HG03066 (cell line): ENCODE measurements around the gene SHANK2.
"Not testable (repeated sequence)": the region's sequence is repeated elsewhere in the genome, so short reads cannot be mapped to it uniquely, and the experiment has no call there.

ENCODE experiments used
- ATAC-seq: cut with Tn5 transposase; IDR thresholded peaks from one replicate; pipeline ENCODE4 v1.9.1; 2021; ENCODE audit warnings: low read depth; ENCODE audit not compliant: unreplicated experiment

Gene SHANK2

DNA sequence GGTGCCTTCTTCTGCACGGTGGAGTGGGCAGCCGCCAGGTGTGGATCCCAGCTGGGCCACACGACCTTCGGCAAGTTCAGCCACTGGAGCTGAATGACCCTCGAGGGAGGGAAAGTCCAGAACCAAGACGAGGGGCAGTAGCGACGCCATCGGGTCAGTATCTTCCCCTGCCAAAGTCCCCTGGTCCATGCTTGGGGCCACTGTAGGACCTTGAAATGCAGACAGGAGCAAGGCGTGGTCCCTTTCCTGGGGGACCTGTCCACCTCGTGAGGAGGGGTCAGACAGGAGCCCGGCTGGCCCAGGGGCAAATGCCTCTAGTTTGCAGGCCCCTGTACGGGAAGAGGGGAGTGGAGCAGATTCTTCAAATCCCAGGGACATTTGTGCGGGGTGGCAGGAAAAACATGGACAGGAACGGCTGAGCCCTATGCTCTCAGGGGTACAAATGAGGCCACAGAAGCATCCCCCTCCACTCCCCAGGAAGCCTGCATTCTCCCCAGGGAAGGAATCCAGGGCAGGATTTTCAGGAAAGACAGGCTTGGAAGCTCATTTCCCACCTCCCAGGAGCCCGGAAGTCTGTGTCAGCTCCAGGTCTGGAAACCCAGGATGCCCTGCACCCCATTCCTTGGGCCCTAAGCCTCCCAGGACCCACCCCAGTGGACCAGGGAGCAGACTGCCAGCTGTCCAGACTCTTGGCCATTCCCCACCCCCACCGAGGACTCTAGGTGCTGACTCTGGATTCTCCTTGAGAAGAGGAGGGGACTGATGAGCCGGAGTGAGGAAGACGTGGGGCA lies 6.6 kb downstream of the SHANK2 start:
- no peak for ATAC-seq

DNA sequence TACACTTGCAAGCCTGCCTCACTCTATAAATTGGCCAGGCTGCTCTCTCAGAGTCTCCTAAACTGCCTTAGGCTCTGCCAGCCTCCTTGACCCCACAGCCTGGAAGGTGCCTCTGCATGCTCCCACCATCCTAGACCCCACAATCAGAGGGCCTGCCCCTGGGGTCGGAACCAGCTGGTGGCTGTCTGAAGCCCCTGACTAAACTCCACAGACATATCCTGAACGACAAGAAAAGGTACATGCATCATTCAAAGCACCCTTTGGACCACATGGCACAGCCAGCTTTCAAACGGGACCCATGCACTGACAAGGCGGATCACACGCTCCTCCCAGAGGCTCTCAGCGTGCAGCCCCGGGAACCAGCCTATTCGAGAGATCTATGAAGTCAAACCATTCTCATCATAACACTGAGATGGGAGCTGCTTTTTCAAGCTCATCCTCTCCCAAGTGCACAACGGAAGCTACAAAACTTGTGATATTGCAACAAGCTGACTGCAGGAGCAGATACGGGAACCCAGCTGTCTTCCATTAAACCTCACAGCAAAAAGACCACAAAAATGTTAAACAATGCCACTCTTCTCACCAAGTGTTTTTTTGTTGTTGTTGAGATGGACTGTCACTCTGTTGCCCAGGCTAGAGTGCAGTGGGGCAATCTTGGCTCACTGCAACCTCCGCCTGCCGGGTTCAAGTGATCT lies 8.1 kb downstream of the SHANK2 start:
- no peak for ATAC-seq

DNA sequence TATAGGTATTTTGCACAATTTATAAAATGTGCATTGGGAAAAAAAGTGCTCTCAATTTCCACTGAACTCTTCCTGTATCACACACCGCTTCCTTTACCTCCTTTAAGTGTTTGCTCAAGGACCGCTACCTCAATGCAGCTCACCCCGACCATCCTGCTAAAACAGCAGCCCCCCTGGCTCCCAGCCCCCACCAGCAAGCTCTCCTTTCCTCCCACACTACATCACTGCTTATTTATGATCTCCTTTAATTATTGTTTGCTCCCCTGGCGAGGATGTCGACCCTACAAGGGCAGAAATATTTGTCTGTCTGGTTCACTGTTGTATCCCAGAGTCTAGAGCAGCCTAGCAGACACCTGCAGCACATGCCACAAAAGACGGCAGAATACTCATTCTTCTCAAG lies 10.0 kb downstream of the SHANK2 start:
- ATAC-seq = no peak

DNA sequence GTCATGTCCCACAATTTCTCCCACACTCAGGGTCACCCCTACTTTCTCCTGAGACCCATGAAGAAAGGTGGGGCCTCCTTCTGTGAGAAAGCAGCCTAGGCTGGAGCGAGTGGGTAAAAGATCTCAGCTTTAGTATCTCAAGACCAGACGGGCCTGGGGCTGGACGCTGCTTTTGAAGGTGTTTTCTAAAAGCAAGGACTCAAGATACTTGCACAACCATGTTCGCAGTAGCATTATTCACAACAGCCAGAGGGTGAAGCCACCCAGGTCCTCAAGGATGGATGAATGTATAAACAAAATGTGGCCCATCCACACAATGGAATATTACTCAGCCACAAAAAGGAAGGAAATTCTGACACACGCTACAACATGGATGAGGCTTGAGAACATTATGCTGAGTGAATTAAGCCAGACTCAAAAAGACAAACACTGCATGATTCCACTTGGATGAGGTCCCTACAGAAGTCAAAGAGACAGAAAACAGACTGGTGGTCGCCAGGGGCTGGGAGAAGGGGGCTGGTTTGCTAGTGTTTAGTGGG lies 10.6 kb downstream of the SHANK2 start:
- no peak for ATAC-seq

DNA sequence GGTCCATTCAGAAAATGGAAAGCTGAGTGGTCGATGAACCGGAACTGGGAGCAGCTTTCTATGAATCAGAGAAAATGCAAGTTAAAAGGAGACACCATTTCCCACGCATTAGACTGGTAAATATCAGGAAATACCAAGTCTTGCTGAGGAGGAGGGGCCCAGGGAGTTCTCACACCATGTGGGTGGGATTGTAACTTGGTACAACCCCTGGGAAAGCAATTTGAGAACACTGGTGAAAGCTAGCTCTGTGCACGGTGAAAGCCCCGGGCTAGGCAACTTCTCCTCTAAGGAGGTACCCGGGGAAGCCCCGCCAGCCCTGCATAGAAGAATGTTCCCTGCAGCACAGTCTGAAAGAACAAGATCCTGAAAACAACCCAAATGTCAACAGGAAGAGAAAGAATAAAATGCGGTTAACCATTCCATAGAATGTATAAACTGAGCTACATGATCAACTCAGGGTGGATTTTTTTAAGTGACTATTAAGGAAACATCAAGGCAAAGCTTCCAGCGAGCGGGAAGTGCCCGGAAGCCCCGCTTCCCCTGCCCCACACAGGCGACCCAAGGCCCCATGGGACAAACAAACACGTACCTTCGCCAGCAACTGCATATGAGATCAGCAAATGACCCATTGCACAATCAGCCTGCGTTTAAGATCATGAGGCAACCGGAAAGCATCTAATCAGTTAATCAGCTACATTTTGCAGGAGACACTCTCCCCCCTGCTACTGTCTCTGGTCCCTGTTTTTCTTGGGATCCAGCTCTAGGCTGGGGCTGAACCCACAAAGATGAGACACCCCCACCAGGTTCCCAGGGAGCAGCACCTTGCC lies 11.3 kb downstream of the SHANK2 start:
- ATAC-seq = no peak

DNA sequence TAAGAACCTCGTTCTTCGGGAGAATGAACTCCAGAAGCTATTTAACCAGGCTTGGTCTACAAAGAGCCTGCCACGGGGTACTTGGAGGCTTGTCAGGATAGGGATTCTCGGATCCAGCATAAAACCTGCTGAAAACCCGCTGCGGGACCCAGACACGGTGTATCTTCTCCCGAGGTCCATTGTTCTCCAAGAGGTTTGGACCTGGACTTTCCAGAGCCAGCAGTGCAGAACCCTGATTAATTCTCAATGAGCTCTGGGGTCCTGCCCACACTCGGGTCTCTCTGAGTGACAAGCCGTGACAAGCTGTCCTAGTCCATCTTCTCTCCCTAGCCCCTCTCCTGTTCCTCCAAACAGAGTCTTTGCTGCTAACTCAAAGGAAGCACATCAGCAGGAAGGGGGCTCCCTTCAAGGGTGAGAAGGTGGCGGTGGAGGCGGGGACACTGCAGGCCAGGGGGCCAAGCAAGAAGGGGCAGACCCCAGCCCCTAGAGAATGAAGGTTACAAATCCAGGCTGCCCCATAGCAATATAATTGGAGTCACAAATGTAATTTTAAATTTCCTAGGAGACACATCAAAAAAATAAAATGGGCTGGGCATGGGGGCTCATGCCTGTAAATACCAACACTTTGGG lies 12.2 kb downstream of the SHANK2 start:
- ATAC-seq = no peak

DNA sequence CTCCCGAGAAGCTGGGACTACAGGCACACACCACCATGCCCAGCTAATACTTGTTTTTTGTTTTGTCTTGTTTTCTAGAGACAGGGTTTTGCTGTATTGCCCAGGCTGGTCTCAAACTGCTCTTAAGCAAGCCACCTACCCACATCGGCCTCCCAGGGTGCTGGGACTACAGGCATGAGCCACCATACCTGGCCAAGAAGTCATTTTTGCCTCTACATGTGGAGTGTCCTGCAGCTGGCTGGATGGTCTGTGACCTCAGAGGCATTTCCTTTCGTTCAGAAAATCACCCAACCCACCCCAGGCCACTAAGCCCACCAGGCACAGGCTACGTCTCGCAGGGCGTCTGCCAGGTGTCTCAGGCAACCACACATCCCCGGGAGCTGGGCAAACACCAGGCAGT lies 12.8 kb downstream of the SHANK2 start:
- ATAC-seq = no peak

DNA sequence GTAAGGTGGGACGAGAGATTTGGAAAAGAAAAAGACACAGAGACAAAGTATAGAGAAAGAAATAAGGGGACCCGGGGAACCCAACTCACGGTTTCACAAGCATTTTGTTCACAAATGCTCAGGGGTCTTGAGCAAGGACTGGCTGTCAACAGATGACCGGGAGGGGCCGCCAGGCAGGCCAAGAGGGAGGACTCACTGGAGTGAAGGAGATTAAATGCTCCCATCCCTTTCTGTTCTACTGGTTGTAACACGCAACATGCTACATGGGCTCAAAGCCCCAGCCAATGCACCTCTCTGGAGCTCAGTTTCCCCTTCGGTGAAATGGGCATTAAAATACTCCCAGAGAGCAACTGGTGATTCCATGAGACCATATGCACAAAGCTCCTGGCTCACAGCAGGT lies 13.4 kb downstream of the SHANK2 start:
- no peak for ATAC-seq

DNA sequence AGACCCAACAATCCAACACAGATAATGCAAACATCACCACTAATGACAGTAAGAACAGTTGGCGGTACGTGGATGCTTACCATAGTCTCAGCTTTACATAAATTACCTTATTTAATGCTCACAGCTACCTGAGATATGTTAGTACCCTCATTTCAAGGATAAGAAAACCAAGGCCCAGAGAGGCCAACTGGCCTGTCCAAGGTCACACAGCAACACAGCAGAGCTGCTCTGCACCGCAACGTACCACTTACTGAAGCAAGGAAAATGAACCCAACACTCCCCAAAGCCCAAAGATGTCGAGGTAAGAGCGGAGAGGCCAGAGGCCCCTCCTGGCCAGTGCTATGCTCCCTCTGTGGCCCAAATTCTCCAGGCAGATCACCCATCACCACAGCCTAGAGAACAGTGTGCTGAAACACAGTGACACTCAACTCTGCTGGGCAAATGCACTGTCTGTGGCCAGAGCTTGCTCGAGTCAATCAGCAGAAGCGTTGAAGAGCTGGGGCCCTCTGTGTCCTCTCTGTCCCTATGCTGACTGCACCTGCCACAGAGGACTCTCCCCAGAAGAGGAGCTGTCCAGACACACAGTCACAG lies 14.0 kb downstream of the SHANK2 start:
- ATAC-seq = no peak

DNA sequence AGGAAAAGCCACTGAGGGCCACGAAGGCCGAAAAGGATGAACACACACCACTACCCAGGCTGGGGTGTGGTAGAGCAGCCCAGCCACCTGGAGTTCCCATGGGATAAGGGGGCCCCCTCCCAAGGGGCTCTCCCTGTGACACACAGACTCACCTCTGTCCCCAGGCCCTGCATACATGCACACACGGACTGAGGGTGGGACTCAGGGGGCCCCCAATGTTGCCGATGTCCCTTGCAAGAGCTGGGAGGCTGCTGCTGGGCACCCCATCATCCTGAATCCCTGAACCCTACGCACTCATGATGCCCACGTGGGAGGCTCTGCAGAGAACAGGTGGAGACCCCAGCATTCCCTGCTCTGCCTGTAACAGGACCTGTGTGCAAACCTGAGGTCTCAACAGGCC lies 14.5 kb downstream of the SHANK2 start:
- ATAC-seq = no peak

DNA sequence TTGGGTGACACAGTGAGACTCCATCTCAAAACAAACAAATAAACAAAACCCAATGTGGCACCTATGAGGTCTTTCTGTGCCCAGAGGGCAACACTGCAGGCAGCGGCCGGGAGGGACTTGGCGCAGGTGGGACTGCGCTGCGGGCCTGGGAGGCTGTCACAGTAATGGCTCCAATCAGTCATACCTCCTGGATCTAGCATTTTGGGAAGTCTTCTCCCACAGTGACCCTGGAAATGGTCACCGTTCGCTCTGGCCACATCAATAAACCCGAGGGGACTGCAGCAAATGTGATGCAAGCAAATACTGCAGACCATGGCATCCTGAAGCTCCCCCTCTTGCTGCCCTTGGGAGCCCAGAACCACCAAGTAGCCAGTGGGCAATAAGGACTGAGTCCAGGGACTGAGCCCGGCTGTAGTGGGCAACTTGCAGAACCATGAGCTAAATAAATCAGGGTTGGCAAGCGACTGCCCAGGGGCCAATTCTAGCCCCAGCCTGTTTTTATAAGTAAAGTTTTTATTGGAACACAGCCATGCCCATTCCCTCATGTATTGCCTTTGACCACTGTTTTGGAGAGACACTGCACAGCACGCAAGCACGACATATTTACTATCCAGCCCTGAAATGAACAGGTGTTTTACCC lies 15.4 kb downstream of the SHANK2 start:
- no peak for ATAC-seq

DNA sequence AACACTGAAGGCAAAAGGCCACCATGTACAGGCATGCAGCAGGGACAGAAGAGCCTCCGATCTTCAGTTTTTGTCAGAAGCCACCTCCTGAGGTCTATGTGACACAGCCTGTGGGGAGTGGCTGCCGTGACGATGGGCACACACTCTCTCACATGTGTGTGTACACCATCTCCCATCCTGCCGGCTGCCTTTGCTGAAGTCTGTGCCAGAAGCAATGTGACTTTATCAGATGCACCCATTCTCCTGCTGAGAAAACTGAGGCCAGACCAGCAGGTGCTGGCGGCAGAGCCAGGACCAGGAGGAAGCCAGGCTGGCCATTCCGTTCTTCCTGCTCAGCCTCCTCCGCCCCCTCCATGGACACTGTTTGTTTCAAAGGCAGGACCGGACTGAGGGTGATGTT lies 16.7 kb downstream of the SHANK2 start:
- no peak for ATAC-seq

DNA sequence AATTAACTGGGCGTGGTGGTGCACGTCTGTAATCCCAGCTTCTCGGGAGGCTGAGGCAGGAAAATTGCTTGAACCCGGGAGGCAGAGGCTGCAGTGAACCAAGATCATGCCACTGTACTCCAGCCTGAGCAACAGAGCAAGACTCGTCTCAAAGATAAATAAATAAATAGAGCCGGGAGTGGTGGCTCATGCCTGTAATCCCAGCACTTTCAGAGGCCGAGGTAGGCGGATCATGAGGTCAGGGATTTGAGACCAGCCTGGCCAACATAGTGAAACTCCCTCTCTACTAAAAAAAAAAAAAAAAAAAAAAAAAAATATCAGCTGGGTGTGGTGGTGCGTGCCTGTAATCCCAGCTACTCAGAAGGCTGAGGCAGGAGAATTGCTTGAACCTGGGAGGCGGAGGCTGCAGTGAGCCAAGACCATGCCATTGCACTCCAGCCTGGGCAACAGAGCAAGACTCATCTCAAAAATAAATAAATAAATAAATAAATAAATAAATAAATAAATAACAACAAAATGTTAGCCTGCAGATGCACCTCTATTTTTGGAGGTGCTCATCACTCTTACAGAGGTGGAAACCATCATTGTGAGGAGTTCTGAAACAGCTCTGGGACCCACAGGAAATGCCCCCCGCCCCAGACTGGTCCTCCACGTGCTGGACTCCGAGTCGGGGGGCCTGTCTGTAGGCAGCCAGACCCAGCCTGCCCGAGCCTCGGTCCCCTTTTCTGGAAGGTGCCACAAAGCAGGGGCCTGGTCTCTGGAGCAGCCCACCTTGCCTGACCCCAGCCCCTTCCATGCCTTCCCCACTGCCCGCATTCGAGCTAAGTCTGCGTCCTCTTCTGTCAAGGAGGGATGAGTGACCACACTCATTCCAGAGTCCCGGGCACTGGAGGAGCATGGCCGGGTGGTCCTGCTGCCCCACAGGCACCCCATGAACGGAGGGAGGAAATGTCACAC lies 18.2 kb downstream of the SHANK2 start:
- not testable (repeated sequence) for ATAC-seq

DNA sequence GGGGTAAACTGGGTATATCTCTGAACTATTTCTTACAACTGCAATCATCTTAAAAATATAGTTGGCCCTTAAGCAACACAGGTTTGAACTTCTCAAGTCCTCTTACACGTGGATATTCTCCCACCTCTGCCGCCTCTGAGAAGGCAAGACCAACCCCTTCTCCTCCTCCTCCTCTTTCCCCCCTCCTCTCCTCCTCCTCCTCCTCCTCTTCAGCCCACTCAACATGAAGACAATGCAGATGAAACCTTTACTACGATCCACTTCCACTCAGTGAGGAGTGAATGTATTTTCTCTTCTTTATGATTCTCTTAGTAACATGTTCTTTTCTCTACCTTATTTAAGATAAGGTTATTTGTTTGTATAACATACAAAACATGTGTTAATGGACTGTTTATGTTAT lies 20.0 kb downstream of the SHANK2 start:
- ATAC-seq = no peak

DNA sequence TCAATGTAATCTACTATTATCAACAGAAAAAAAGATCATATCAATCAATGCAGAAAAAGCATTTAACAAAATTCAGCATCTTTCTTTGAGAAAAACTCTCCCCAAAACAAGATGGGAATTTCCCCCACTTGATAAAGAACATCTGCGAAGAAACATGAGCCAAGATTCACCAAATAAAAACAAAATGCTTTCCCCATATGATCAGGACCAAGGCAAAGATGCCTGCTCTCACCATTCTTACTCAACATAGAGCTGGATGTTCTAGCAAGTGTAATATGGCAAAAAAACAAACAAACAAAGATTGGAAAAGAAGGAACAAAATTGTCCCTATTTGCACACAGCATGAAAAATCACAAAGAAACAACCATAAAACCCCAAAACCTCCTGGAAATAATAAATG lies 23.4 kb downstream of the SHANK2 start:
- no peak for ATAC-seq

DNA sequence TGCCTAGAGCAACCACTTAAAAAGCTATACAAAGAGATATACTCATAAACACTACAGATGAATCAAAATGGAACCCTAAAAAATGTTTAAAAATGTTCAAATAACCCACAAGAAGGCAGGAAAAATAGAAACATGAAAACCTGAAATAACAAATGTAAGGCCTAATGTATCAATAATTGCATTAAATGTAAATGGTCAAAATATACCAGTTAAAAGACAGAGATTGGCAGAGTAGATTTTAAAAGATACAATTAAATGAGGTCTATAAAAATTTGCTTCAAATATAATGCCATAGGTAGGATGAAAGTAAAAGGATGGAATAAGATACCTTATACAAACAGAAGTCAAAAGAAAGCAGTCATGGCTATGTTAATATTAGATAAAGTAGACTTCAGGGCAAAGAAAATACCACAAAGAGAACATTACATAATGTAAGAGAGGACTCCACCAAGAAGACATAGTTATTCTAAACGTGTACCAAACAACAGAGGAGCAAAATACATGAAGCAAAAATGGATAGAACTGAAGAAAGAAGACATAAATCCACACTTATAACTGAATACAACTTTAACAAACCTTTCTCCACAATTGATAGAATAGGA lies 25.2 kb downstream of the SHANK2 start:
- ATAC-seq = no peak

DNA sequence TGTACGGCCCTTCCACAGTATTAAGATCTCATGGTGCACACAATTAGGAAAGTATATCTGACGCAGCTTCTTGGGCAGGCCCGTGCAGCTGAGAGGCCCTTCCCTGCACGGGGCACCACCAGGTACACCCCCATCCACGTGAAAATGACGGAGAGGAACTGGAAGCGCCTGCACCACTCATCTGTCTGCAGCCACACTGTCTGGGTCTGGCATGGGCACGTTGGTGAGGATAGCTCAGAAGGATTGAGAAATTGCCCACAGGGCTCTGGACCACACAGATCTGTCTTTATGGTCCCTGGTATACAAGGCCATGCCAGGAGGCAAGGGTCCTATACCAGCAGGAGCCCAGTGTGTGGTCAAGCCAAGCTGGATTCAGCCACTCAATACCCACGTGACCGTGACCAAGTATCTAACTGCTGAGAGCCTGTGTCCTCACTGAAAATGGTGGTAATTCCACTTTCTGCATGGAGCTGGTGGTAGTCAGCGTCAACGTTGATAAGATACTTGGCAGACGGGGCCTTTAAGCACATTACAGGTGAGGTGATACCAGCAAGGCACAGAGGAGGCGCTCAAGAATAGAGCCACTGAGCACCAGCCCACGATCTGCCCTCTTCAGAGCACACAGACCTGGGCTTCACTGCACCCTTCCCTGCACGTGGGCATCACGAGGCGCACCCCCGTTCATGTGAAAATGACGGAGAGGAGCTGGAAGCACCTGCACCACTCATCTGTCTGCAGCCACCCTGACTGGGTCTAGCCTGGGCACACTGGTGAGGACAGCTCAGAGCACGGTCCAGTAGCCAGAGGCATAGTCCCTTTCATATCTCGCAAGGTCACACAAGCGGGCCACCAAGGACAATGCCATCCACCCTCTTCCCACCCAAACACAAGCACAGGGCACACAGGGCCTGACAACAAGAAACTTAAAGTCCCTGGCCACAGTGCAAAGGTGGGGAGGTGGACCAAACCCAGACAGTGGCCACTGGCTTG lies 28.4 kb downstream of the SHANK2 start:
- no peak for ATAC-seq
